ENCODE results near the gene BICRA.

Gene BICRA

DNA sequence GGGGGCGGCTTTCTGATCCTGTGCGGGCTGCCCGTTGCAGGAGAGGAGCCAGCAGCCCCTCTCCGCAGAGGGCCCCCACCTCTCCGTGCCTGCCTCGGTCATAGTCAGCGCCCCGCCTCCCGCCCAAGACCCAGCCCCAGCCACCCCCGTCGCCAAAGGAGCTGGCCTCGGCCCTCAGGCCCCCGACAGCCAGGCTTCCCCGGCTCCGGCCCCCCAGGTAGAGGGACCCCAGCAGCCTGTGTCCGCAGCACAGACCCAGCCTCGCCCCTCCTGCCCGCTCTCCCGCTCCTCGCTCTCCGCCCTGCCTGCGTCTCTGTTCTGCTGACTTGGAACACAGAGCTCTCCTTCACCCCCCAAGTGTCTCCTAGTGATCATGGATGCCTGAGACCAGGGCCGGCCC is 73.0 kb downstream of the BICRA start:
- Histone ChIP-seq H2AK5ac (ENCODE audit: low read length) (no peak overlapping the region), H2BK120ac (ENCODE audit: insufficient read depth, low read length, poor library complexity) (no peak overlapping the region), H3K9me3 (ENCODE audit: insufficient read depth, low read depth, low read length) (no peaks in the 10 kb centered on the region), H3K9ac (ENCODE audit: low read length) (no peak overlapping the region), H4K8ac (ENCODE audit: low read depth, low read length) (no peak overlapping the region), H3K36me3 (ENCODE audit: control insufficient read depth in 1 of 2, insufficient read depth in 2 of 2, low read length in 2 of 2) (peaks cover 51 to 53% of the 10 kb centered on the region in 2 experiments), H2BK5ac (ENCODE audit: low read depth, low read length, poor library complexity) (no peak overlapping the region), H3K18ac (ENCODE audit: low read length) (no peak overlapping the region), H3K79me1 (ENCODE audit: low read length) (no peaks in the 10 kb centered on the region), H2AFZ (ENCODE audit: insufficient read depth, low read length, poor library complexity) (no peak overlapping the region), H3K79me2 (ENCODE audit: control insufficient read depth, insufficient read depth, low read length, poor library complexity) (no peaks in the 10 kb centered on the region), H3K4me2 (ENCODE audit: low read length) (no peak overlapping the region), H4K91ac (ENCODE audit: low read depth, low read length) (no peak overlapping the region), H2BK12ac (ENCODE audit: low read length) (no peak overlapping the region), H3K27me3 (ENCODE audit: insufficient read depth, low read length) (no peaks in the 10 kb centered on the region), H3K4ac (ENCODE audit: low read depth, low read length) (no peak overlapping the region), H3K4me3 (ENCODE audit: low read depth, low read length) (no peak overlapping the region), H3K14ac (ENCODE audit: low read length) (no peak overlapping the region), H3K27ac (ENCODE audit: low read depth, low read length) (no peak overlapping the region), H3K4me1 (ENCODE audit: control insufficient read depth in 1 of 2, insufficient read depth in 2 of 2, low read length in 2 of 2) (no peaks in the 10 kb centered on the region), H4K12ac (ENCODE audit: low read depth, low read length) (no peak overlapping the region), H3K23ac (ENCODE audit: low read length) (no peak overlapping the region)
- no CpG with 5 or more reads among the region's 23 CpGs for WGBS (ENCODE audit: extremely low coverage, insufficient coverage, insufficient read length)
- no peak for DNase-seq

DNA sequence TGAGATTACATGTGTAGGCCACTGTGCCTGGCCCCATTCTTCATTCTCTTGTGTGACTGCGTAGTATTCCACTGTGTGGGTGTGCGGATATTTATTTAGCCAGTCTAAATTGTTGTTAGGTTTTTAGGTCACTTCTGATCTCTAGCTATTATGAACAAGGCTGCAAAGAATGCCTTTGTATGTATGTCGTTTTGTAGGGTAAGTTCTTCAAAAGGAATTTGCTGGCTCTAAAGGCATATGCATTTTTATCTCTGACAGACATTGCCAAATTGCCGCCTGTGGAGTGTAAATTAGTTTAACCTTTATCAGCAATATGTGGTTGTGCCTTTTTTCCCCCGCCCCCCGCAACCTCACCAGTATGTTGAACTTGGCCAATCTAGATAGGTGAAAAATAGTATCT is 74.0 kb downstream of the BICRA start:
- no peak overlapping the region for H4K91ac ChIP-seq (ENCODE audit: low read depth, low read length)
- no peak overlapping the region for H2BK120ac ChIP-seq (ENCODE audit: insufficient read depth, low read length, poor library complexity)
- H3K4me2 ChIP-seq (ENCODE audit: low read length): no peak overlapping the region
- no peaks in the 10 kb centered on the region for H3K9me3 ChIP-seq (ENCODE audit: insufficient read depth, low read depth, low read length)
- no peak overlapping the region for H4K12ac ChIP-seq (ENCODE audit: low read depth, low read length)
- no peaks in the 10 kb centered on the region for H3K4me1 ChIP-seq (ENCODE audit: control insufficient read depth in 1 of 2, insufficient read depth in 2 of 2, low read length in 2 of 2)
- WGBS (ENCODE audit: extremely low coverage, insufficient coverage, insufficient read length): no CpG with 5 or more reads among the region's 6 CpGs
- DNase-seq: peak in 1 of 2 donors; percentile 12
- no peak overlapping the region for H3K4ac ChIP-seq (ENCODE audit: low read depth, low read length)
- H3K4me3 ChIP-seq (ENCODE audit: low read depth, low read length): no peak overlapping the region
- no peak overlapping the region for H2BK5ac ChIP-seq (ENCODE audit: low read depth, low read length, poor library complexity)
- no peak overlapping the region for H3K14ac ChIP-seq (ENCODE audit: low read length)
- H3K23ac ChIP-seq (ENCODE audit: low read length): no peak overlapping the region
- H4K8ac ChIP-seq (ENCODE audit: low read depth, low read length): no peak overlapping the region
- H3K79me1 ChIP-seq (ENCODE audit: low read length): no peaks in the 10 kb centered on the region
- no peaks in the 10 kb centered on the region for H3K79me2 ChIP-seq (ENCODE audit: control insufficient read depth, insufficient read depth, low read length, poor library complexity)
- no peak overlapping the region for H3K9ac ChIP-seq (ENCODE audit: low read length)
- no peak overlapping the region for H2AK5ac ChIP-seq (ENCODE audit: low read length)
- peaks cover 49% of the 10 kb centered on the region in 2 experiments for H3K36me3 ChIP-seq (ENCODE audit: control insufficient read depth in 1 of 2, insufficient read depth in 2 of 2, low read length in 2 of 2)
- no peak overlapping the region for H2BK12ac ChIP-seq (ENCODE audit: low read length)
- H3K27ac ChIP-seq (ENCODE audit: low read depth, low read length): no peak overlapping the region
- H3K27me3 ChIP-seq (ENCODE audit: insufficient read depth, low read length): no peaks in the 10 kb centered on the region
- no peak overlapping the region for H3K18ac ChIP-seq (ENCODE audit: low read length)
- H2AFZ ChIP-seq (ENCODE audit: insufficient read depth, low read length, poor library complexity): no peak overlapping the region

DNA sequence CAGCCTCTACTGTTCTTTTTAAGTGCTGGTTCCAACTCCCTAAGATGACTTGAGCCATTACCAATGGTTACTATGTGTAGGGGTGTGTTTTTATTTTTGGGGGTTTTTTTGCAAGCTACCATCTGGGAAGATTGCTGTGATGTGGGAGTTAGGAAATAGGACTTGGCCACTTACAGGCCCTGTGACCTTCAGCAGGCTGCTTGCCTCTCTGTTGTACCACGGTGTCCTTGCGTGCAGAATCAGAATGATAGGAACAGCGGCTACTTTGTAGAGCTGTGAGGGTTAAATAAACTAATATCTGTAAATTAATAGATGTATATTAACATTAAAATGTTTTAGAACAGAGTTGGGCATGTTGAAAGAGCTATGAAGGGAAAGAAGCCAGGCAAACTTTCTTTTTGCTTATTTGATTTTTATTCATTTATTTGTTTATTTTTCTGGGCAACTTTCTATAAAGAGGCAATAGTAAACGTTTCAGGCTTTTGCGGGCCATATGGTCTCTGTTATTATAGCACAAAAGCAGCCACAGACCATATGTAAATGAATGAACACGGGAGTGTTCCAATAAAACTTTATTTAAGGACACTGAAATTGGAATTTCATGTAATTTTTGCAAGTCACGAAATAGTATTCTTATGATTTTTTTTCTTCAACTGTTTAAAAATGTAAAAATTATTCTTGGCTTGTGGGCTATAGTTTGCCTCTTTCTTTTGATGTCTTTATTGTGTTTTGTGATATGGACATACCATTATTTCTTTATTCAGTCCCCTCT is 77.9 kb downstream of the BICRA start:
- Histone ChIP-seq H3K4me1 (ENCODE audit: control insufficient read depth in 1 of 2, insufficient read depth in 2 of 2, low read length in 2 of 2) (no peaks in the 10 kb centered on the region), H3K79me2 (ENCODE audit: control insufficient read depth, insufficient read depth, low read length, poor library complexity) (no peaks in the 10 kb centered on the region), H2BK5ac (ENCODE audit: low read depth, low read length, poor library complexity) (no peak overlapping the region), H3K9ac (ENCODE audit: low read length) (no peak overlapping the region), H2BK120ac (ENCODE audit: insufficient read depth, low read length, poor library complexity) (no peak overlapping the region), H3K4me2 (ENCODE audit: low read length) (no peak overlapping the region), H3K23ac (ENCODE audit: low read length) (no peak overlapping the region), H3K14ac (ENCODE audit: low read length) (no peak overlapping the region), H3K79me1 (ENCODE audit: low read length) (no peaks in the 10 kb centered on the region), H2AFZ (ENCODE audit: insufficient read depth, low read length, poor library complexity) (no peak overlapping the region), H2AK5ac (ENCODE audit: low read length) (no peak overlapping the region), H4K91ac (ENCODE audit: low read depth, low read length) (no peak overlapping the region), H4K12ac (ENCODE audit: low read depth, low read length) (no peak overlapping the region), H3K36me3 (ENCODE audit: control insufficient read depth in 1 of 2, insufficient read depth in 2 of 2, low read length in 2 of 2) (peaks cover 24 to 31% of the 10 kb centered on the region in 2 experiments), H3K27me3 (ENCODE audit: insufficient read depth, low read length) (no peaks in the 10 kb centered on the region), H3K18ac (ENCODE audit: low read length) (no peak overlapping the region), H3K9me3 (ENCODE audit: insufficient read depth, low read depth, low read length) (no peaks in the 10 kb centered on the region), H3K27ac (ENCODE audit: low read depth, low read length) (no peak overlapping the region), H3K4ac (ENCODE audit: low read depth, low read length) (no peak overlapping the region), H2BK12ac (ENCODE audit: low read length) (no peak overlapping the region), H3K4me3 (ENCODE audit: low read depth, low read length) (no peak overlapping the region), H4K8ac (ENCODE audit: low read depth, low read length) (no peak overlapping the region)
- no peak for DNase-seq
- WGBS (ENCODE audit: extremely low coverage, insufficient coverage, insufficient read length): no CpG with 5 or more reads among the region's 7 CpGs

DNA sequence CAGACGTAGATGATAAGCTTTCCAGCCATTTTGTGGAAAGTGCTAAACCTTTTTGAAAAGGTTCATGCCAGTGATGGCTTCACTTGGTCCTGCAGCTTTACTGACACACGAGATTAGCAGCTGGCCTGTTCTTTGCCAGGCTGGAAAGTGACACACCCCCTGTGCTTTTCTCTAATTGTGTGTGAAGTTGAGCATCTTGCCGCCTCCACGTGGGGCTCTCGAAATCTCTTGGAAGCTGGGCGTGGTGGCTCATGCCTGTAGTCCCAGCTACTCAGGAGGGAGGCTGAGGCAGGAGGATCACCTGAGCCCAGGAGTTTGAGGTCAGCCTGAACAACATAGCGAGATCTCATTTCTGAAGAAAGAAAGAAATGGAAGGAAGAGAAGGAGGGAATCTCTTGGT is 79.0 kb downstream of the BICRA start:
- no peaks in the 10 kb centered on the region for H3K9me3 ChIP-seq (ENCODE audit: insufficient read depth, low read depth, low read length)
- no peak overlapping the region for H3K18ac ChIP-seq (ENCODE audit: low read length)
- peaks cover 30 to 34% of the 10 kb centered on the region in 2 experiments for H3K36me3 ChIP-seq (ENCODE audit: control insufficient read depth in 1 of 2, insufficient read depth in 2 of 2, low read length in 2 of 2)
- H3K4ac ChIP-seq (ENCODE audit: low read depth, low read length): no peak overlapping the region
- no peak for DNase-seq
- H2AK5ac ChIP-seq (ENCODE audit: low read length): no peak overlapping the region
- H3K79me2 ChIP-seq (ENCODE audit: control insufficient read depth, insufficient read depth, low read length, poor library complexity): no peaks in the 10 kb centered on the region
- H3K4me3 ChIP-seq (ENCODE audit: low read depth, low read length): no peak overlapping the region
- no peak overlapping the region for H3K23ac ChIP-seq (ENCODE audit: low read length)
- no peak overlapping the region for H3K14ac ChIP-seq (ENCODE audit: low read length)
- H2BK12ac ChIP-seq (ENCODE audit: low read length): no peak overlapping the region
- WGBS (ENCODE audit: extremely low coverage, insufficient coverage, insufficient read length): no CpG with 5 or more reads among the region's 7 CpGs
- no peaks in the 10 kb centered on the region for H3K4me1 ChIP-seq (ENCODE audit: control insufficient read depth in 1 of 2, insufficient read depth in 2 of 2, low read length in 2 of 2)
- no peak overlapping the region for H3K4me2 ChIP-seq (ENCODE audit: low read length)
- no peaks in the 10 kb centered on the region for H3K79me1 ChIP-seq (ENCODE audit: low read length)
- no peaks in the 10 kb centered on the region for H3K27me3 ChIP-seq (ENCODE audit: insufficient read depth, low read length)
- no peak overlapping the region for H3K27ac ChIP-seq (ENCODE audit: low read depth, low read length)
- H2AFZ ChIP-seq (ENCODE audit: insufficient read depth, low read length, poor library complexity): no peak overlapping the region
- no peak overlapping the region for H4K8ac ChIP-seq (ENCODE audit: low read depth, low read length)
- H2BK120ac ChIP-seq (ENCODE audit: insufficient read depth, low read length, poor library complexity): no peak overlapping the region
- no peak overlapping the region for H4K12ac ChIP-seq (ENCODE audit: low read depth, low read length)
- H3K9ac ChIP-seq (ENCODE audit: low read length): no peak overlapping the region
- no peak overlapping the region for H4K91ac ChIP-seq (ENCODE audit: low read depth, low read length)
- H2BK5ac ChIP-seq (ENCODE audit: low read depth, low read length, poor library complexity): no peak overlapping the region

All from trophoblast cell (in vitro differentiated cells and primary cell).